IMR-90 (cell line): Measurements from ENCODE around the gene DALRD3. TPM values are rescaled to one million over a fixed set of nuclear protein-coding genes. Genes with fewer than 3 reads are reported as not detected.

Experiments
- ATAC-seq: fragments of 200-7000 bp; cut with Tn5 transposase; 2 replicates; pipeline ENCODE4 v1.9.1; 2020; ENCODE audit warnings: low read depth, mild to moderate bottlenecking, moderate library complexity
- BruUV-seq: library from RNA; stranded (reverse); fragments of 400-500 nt; replicated peaks from 2 replicates; lab custom pipeline; 2021; lab: Mats Ljungman, UMichigan
- CTCF ChIA-PET: fragments of 300-600 bp; formaldehyde crosslinking; extraction: SDS; loops from one replicate; lab custom pipeline; 2021; ENCODE audit warnings: antibody characterized with exemption; lab: Yijun Ruan, JAX
- POLR2A ChIA-PET: fragments of 300-600 bp; sonication (Branson Sonifier 250); formaldehyde crosslinking; loops from one replicate; lab custom pipeline; 2022; ENCODE audit warnings: antibody characterized with exemption; ENCODE audit not compliant: unreplicated experiment; lab: Charles Lee
- DNase-seq: peaks from one replicate; pipeline ENCODE4 v3.0.0; 2013
- H2AFZ ChIP-seq: replicated peaks from 2 replicates; pipeline ENCODE3; 2013; ENCODE audit warnings: low read length, mild to moderate bottlenecking; ENCODE audit not compliant: poor library complexity
- H2AK5ac ChIP-seq: 2 replicates; pipeline ENCODE4 v1.6.1; 2013; ENCODE audit warnings: low read depth, low read length, inconsistent platforms
- H2AK9ac ChIP-seq: replicated peaks from 2 replicates; pipeline ENCODE3; 2013; ENCODE audit warnings: mild to moderate bottlenecking, low read depth, low read length, moderate library complexity; ENCODE audit not compliant: poor library complexity
- H2BK120ac ChIP-seq: 2 replicates; pipeline ENCODE4 v1.6.1; 2013; ENCODE audit warnings: low read depth, low read length, inconsistent platforms
- H2BK15ac ChIP-seq: 3 replicates; pipeline ENCODE4 v1.6.1; 2013; ENCODE audit warnings: low read depth, low read length, inconsistent platforms
- H2BK20ac ChIP-seq: 2 replicates; pipeline ENCODE4 v1.6.1; 2013; ENCODE audit warnings: low read depth, mild to moderate bottlenecking, inconsistent platforms, low read length, moderate library complexity
- H2BK5ac ChIP-seq: 2 replicates; pipeline ENCODE4 v1.6.1; 2013; ENCODE audit warnings: mild to moderate bottlenecking, low read depth, low read length, inconsistent platforms; ENCODE audit not compliant: poor library complexity, severe bottlenecking
- H3K14ac ChIP-seq: replicated peaks from 2 replicates; pipeline ENCODE4 v1.6.1; 2013; ENCODE audit warnings: low read depth, low read length, inconsistent platforms
- H3K18ac ChIP-seq: 2 replicates; pipeline ENCODE4 v1.6.1; 2013; ENCODE audit warnings: low read depth, low read length, control low read depth
- H3K23ac ChIP-seq: 2 replicates; pipeline ENCODE4 v1.6.1; 2013; ENCODE audit warnings: low read depth, low read length, inconsistent platforms
- H3K27ac ChIP-seq: 2 replicates; pipeline ENCODE4 v1.5.1; 2013; ENCODE audit warnings: mild to moderate bottlenecking, control low read depth, low read length; ENCODE audit not compliant: insufficient read depth
- H3K27me3 ChIP-seq: 2 replicates; pipeline ENCODE4 v1.6.1; 2013; ENCODE audit warnings: low read length; ENCODE audit not compliant: control insufficient read depth, insufficient read depth
- H3K36me3 ChIP-seq: 2 replicates; pipeline ENCODE4 v1.6.1; 2013; ENCODE audit warnings: low read length, mixed read lengths; ENCODE audit not compliant: control insufficient read depth, insufficient read depth
- H3K4ac ChIP-seq: 2 replicates; pipeline ENCODE4 v1.6.1; 2013; ENCODE audit warnings: low read depth, low read length, inconsistent platforms
- H3K4me1 ChIP-seq: 2 replicates; pipeline ENCODE4 v1.6.1; 2013; ENCODE audit warnings: low read length, mixed read lengths; ENCODE audit not compliant: control insufficient read depth, insufficient read depth
- H3K4me2 ChIP-seq: 2 replicates; pipeline ENCODE4 v1.6.1; 2013; ENCODE audit warnings: low read depth, mild to moderate bottlenecking, control low read depth, low read length, moderate library complexity
- H3K4me3 ChIP-seq: 2 replicates; pipeline ENCODE4 v1.5.1; 2013; ENCODE audit warnings: low read depth, mild to moderate bottlenecking, control low read depth, low read length, moderate library complexity; ENCODE audit not compliant: insufficient read depth
- H3K56ac ChIP-seq: 2 replicates; pipeline ENCODE4 v1.6.1; 2013; ENCODE audit warnings: low read length, inconsistent platforms; ENCODE audit not compliant: insufficient read depth; ENCODE audit errors: extremely low read depth
- H3K79me1 ChIP-seq, 2 experiments: 2 replicates each; pipeline ENCODE4 v1.6.1; 2013; ENCODE audit warnings: low read length in 2 of 2, inconsistent platforms in 1 of 2, low read depth in 1 of 2
- H3K9ac ChIP-seq: 2 replicates; pipeline ENCODE4 v1.6.1; 2013; ENCODE audit warnings: low read depth, low read length, control low read depth
- H3K9me1 ChIP-seq: 2 replicates; pipeline ENCODE4 v1.6.1; 2013; ENCODE audit warnings: low read length, inconsistent platforms; ENCODE audit not compliant: insufficient read depth
- H3K9me3 ChIP-seq: 2 replicates; pipeline ENCODE4 v1.6.1; 2013; ENCODE audit warnings: low read length; ENCODE audit not compliant: control insufficient read depth, insufficient read depth
- H4K20me1 ChIP-seq: 2 replicates; pipeline ENCODE4 v1.6.1; 2013; ENCODE audit warnings: low read length, inconsistent platforms; ENCODE audit not compliant: insufficient read depth
- H4K5ac ChIP-seq: 2 replicates; pipeline ENCODE4 v1.6.1; 2013; ENCODE audit warnings: mild to moderate bottlenecking, low read depth, low read length, control low read depth
- H4K8ac ChIP-seq, 2 experiments: 2 replicates each; pipeline ENCODE4 v1.6.1; 2013; ENCODE audit warnings: low read depth in 2 of 2, low read length in 2 of 2, control low read depth in 1 of 2, inconsistent platforms in 1 of 2
- H4K91ac ChIP-seq: 2 replicates; pipeline ENCODE4 v1.6.1; 2013; ENCODE audit warnings: low read depth, low read length, inconsistent platforms; ENCODE audit not compliant: insufficient read depth
- BHLHE40 ChIP-seq: fragments of 150-350 bp; IDR thresholded peaks from 2 replicates; pipeline ENCODE4 v1.6.1; 2016; ENCODE audit warnings: mild to moderate bottlenecking, low read depth, low read length
- CHD1 ChIP-seq: IDR thresholded peaks from 2 replicates; pipeline ENCODE4 v1.6.1; 2012; ENCODE audit warnings: low read depth, low read length, improper control_type of control experiment
- MAFK ChIP-seq: IDR thresholded peaks from 2 replicates; pipeline ENCODE4 v1.6.1; 2012; ENCODE audit warnings: low read depth, low read length, improper control_type of control experiment
- MXI1 ChIP-seq: IDR thresholded peaks from 2 replicates; pipeline ENCODE4 v1.6.1; 2012; ENCODE audit warnings: low read depth, mild to moderate bottlenecking, low read length, moderate library complexity, borderline replicate concordance
- NFE2L2 ChIP-seq: fragments of 150-350 bp; IDR thresholded peaks from 2 replicates; pipeline ENCODE4 v1.6.1; 2016; ENCODE audit warnings: low read depth, mild to moderate bottlenecking, low read length
- POLR2A ChIP-seq: IDR thresholded peaks from 2 replicates; pipeline ENCODE4 v1.6.1; 2012; ENCODE audit warnings: mild to moderate bottlenecking, low read depth, low read length
- WGBS, 2 experiments: methylation state at CpG; one replicate each; pipeline versions ENCODE4 v1.1.5 to v1.1.7; 2013; ENCODE audit warnings: missing lambda C conversion rate in 2 of 2; ENCODE audit not compliant: insufficient read length in 1 of 2; ENCODE audit errors: extremely low coverage in 2 of 2; 5-methylcytosine and 5-hydroxymethylcytosine counted together
- dilution Hi-C: fragments of 300-500 bp; cut with HindIII; formaldehyde crosslinking; loops from one replicate; pipeline ENCODE4 v1.14.3; 2018; ENCODE audit warnings: low sequenced_read_pairs; ENCODE audit not compliant: unreplicated experiment
- in situ Hi-C: fragments of 300-500 bp; cut with MboI; formaldehyde crosslinking; loops from 3 replicates; pipeline ENCODE4 v1.14.3; 2019; ENCODE audit warnings: low sequenced_read_pairs, inconsistent platforms, mixed read lengths
- intact Hi-C: fragments of 100-400 bp; cut with micrococcal nuclease; formaldehyde crosslinking; loops from 2 replicates; pipeline ENCODE4 v1.10.0; 2022
- polyA plus RNA-seq, 3 experiments: library from polyadenylated mRNA; depleted of rRNA; stranded (reverse); fragments of >200 nt; gene quantifications; 2 replicates each; pipeline ENCODE4 v1.2.3, GENCODE V29; 2012; ENCODE audit warnings: low replicate concordance in 1 of 3
- total RNA-seq: library from RNA; depleted of rRNA; stranded (reverse); fragments of >200 nt; gene quantifications from 2 replicates; pipeline ENCODE4 v1.2.3, GENCODE V29; 2012

DALRD3 gene
- total and polyA plus RNA-seq, 2 of the 4 experiments (the other 2 are of a cell fraction) = 27.8 to 42.2 TPM

GRCh38 chr3:48983096-48983495 is 35.3 kb downstream of the DALRD3 start:
- in situ Hi-C loops (no loop called here), dilution Hi-C loops (no loop called here), intact Hi-C loops (no loop called here)
- no peak overlapping the region for H4K91ac ChIP-seq
- no peak overlapping the region for H2AK9ac ChIP-seq
- H2BK20ac ChIP-seq = no peak overlapping the region
- no peak overlapping the region for H4K5ac ChIP-seq
- H3K36me3 ChIP-seq = peaks cover 52% of the 10 kb centered on the region
- H3K18ac ChIP-seq = no peak overlapping the region
- ATAC-seq (no peak), DNase-seq (no peak)
- 100% methylated on average over 1 of the region's 4 CpGs; no CpG with 5 or more reads in 1 of the 2 experiments for WGBS, 2 experiments
- H3K79me1 ChIP-seq = peaks cover 21 to 25% of the 10 kb centered on the region in 2 experiments; a peak in 3 of 4 replicates
- H2AFZ ChIP-seq = no peak overlapping the region
- no peak overlapping the region for H2BK5ac ChIP-seq
- no peaks in the 10 kb centered on the region for H3K4me1 ChIP-seq
- CTCF ChIA-PET = no interaction called here
- H3K27me3 ChIP-seq = no peaks in the 10 kb centered on the region
- POLR2A ChIA-PET = no interaction called here
- H3K23ac ChIP-seq = no peak overlapping the region
- H4K20me1 ChIP-seq = no peaks in the 10 kb centered on the region
- H3K4me3 ChIP-seq = no peak overlapping the region
- no peak overlapping the region for H2AK5ac ChIP-seq
- H3K4ac ChIP-seq = no peak overlapping the region
- H3K9me3 ChIP-seq = no peaks in the 10 kb centered on the region
- no peak overlapping the region for H3K14ac ChIP-seq
- TF ChIP-seq MAFK (no peak), NFE2L2 (no peak), POLR2A (no peak), CHD1 (no peak), BHLHE40 (no peak), MXI1 (no peak)
- H3K4me2 ChIP-seq = no peak overlapping the region
- H2BK120ac ChIP-seq = no peak overlapping the region
- H4K8ac ChIP-seq = no peak overlapping the region
- BruUV-seq = no TSS peak
- no peak overlapping the region for H2BK15ac ChIP-seq
- no peak overlapping the region for H3K56ac ChIP-seq
- no peak overlapping the region for H3K27ac ChIP-seq
- no peak overlapping the region for H3K9ac ChIP-seq
- peaks cover 5% of the 10 kb centered on the region; the same call in 1 of the 2 replicates for H3K9me1 ChIP-seq
